ENCODE results near the gene MAPRE2.
"Not testable (repeated sequence)": the region's sequence is repeated elsewhere in the genome, so short reads cannot be mapped to it uniquely, and the experiment has no call there.

The MAPRE2 gene

GRCh38 chr18:35095983-35096676, 54.9 kb downstream of the MAPRE2 start:
- DNase-seq = no peak

DNA sequence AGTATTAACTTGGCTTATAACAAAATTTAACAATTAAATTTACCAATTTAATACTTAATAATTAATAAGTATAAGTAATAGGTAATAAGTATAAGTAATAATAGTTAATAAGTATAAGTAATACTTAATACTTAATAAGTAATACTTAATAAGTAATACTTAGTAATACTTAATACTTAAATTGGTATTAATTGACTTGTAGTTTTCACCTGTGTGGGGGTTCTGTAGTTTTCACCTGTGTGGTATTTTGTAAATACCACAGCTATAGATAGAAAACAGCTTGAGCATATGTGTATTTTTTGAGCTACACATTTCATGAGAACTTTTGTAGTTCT, 55.4 kb downstream of the MAPRE2 start:
- no peak for DNase-seq

- no peak for DNase-seq
Observed at GRCh38 chr18:35097195-35097594, 56.0 kb downstream of the MAPRE2 start.

- DNase-seq = no peak
Observed at GRCh38 chr18:35097763-35098162, 56.5 kb downstream of the MAPRE2 start.

DNA sequence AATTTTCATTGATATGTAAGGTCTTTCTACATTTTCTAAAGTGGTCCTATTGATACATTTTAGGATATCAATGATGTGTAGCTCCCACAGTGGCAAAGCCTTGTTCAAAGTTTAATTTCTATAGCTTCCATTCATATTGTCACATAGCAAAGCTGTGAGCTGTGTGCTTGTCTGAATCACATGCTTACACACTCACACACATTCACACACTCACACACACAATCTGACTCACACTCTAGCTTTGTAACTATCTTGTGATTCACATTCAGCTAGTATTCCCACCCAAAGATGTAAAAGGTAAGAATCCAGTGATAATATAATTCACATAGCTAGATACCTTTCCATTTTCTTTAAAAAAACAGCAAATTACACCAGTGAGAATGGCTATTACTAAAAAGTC, 58.7 kb downstream of the MAPRE2 start:
- DNase-seq = no peak

GRCh38 chr18:35104391-35105051, 63.3 kb downstream of the MAPRE2 start:
- DNase-seq = no peak

DNA sequence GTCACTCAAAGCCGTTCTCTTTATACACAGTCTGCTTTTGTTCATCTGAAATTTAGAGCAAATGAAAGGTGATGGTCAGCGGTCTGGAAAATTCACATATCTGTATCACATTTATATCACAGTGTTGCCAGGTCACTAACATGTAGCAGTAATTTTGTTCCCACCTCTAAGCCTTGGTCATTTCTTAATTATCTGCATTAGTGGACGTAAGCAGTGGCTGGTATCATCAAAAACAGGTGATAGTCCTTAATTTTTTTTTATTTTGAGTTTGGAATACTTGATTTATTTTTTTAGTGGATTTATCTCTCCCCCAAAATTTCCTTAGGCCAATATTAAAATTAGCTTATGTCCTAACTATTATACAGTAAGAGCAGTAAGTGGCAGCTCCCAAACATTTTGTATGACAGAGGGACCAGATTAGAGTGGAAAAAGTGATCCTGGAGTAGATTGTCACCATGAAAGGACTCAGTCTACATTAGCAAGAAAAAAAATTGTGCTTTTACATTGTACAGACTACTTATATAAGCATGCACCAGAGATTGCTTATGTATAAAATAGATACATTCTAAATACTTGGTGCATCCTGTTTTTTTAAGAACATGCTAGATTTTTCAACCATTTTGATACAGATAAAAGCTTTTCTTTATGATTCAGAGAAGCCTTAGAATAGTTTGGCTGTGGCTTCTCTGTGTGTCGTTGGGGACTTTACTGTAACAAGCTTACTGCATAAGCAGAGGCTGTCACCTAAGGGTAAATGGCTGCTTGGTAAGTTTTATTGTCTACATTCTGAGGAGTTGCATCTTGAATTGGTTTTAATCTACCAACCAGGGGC, 65.0 kb downstream of the MAPRE2 start:
- no peak for DNase-seq

DNA sequence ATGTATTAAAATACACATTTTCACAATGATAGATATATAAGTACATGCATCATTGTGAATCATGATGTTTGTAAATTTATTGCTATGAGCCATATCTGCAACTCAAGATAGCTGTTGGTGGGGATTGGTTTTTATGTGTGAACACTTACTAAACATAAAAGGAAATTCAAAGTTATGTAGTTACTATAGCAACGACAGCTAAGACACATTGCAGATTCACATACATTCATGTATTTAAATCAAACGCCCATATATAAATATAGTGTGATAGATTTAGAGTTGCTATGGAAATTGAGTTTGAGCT, 65.6 kb downstream of the MAPRE2 start:
- DNase-seq = no peak

- DNase-seq = no peak
Observed at GRCh38 chr18:35107216-35107615, 66.0 kb downstream of the MAPRE2 start.

GRCh38 chr18:35108088-35108487, 66.9 kb downstream of the MAPRE2 start:
- not testable (repeated sequence) for DNase-seq

DNA sequence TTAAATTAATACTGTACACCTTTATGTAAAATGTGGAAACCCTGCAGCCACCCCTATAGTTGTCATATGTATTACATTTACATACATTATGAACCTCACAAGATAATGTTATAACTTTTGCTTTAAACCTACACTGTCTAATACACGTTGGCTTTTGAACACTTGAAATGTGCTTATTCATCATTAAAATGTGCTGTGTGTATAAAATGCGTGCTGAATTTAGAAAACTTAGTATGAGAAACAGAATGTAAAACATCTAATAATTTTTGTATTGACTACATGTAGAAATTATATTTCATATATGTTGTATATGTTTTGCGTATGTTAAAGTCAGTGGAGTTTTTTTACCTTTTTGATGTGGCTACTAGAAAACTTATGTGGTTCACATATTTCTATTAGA, 68.8 kb downstream of the MAPRE2 start:
- DNase-seq = no peak

DNA sequence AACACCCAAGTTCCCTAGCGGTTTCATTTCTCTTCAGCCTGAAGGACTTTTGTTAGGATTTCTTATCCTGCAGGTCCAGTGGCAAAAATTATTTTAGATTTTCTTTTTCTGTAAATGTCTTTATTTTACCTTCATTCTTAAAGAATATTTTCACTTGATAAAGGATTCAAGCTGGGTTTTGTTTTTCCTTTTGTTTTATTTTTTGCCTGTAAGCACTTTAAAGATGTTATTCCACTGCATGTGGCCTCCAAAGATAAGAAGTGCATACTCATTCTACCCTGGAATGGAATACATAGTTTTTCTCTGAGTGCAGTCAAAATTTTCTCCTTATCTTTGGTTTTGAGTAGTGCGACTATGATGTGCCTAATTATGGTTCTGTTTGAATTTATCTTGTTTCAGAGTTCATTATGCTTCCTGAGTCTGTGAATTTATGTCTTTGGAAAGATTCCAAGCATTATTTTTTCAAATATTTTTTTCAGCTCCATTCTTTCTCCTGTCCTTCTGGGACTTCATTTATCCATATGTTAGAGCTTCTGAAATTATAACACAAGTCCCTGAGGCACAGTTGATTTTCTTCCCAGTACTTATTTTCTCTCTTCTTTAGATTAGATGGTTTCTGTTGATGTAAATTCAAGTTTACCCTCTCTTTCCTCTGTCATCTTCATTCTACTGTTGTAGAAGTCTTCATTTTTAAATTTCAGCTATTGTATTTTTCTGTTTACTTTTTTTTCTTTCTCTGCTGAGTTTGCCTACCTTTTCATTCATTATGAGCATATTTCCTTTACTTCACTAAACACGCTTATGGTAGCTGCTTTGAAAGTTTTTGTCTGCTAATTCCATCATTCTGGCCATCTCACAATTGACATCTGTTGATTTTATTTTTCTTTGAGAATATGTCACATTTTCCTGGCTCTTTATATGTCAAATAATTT, 69.6 kb downstream of the MAPRE2 start:
- DNase-seq = no peak

DNA sequence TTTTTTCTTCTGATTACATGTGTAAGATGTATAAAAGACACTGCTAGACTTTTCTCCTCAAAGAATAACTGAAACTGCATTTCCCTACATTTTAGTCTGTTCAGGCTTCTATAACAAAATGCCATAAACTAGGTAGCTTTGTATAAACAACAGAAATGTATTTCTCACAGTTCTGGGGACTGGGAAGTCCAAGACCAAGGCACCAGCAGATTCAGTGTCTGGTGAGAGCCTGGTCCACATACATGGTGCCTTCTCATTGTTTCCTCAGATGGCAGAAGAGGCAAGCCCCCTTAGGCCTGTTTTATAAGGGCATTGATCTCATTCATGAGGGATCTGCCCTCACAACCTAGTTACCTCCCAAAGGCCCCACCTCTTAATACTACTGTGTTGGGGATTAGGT, 71.5 kb downstream of the MAPRE2 start:
- DNase-seq = no peak

DNA sequence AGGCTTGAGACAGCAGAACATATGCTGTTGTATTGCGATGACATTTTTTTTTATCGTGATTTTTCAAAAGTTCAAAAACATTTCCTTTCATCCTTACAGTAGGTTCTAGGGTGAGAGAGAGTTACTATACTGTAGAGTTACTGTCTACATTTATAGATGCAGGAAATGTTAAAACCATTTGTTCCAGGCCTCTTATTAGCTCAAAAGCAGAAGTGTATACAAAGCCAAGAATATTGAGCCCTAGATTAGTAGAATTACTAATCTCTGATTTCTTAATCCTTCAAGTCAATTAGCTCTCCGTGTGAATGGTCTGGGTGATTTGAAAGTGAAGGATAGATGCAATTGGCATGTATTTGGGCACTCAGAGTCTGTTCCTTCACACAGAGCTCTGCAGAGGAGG, 73.1 kb downstream of the MAPRE2 start:
- DNase-seq = no peak

DNA sequence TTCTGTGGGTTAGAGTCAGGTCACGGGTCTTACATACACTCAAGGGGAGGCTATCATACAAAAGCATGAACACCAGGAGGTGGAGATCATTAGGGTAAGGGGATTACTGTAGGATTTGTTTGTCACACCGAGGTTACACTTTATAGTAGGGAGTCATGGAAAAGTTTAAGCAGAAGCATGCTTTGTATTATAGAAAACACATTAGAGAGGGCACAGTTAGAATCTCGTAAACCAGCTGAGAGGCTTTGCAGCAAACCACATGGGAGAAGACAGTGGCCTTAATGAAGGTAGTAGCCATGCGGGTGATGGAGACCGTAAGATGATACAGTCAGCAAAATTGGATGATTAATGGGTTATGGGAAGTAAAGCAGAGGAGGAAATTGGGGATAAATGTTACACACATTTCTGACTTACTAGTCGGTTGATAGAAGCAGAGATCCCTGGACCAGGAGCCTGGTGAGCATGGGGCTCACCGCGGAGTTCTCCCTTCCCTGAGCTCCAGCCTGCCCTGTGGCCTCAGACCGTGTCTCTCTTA, 75.6 kb downstream of the MAPRE2 start:
- no peak for DNase-seq

- DNase-seq = no peak
Observed at GRCh38 chr18:35117372-35117771, 76.2 kb downstream of the MAPRE2 start.

DNA sequence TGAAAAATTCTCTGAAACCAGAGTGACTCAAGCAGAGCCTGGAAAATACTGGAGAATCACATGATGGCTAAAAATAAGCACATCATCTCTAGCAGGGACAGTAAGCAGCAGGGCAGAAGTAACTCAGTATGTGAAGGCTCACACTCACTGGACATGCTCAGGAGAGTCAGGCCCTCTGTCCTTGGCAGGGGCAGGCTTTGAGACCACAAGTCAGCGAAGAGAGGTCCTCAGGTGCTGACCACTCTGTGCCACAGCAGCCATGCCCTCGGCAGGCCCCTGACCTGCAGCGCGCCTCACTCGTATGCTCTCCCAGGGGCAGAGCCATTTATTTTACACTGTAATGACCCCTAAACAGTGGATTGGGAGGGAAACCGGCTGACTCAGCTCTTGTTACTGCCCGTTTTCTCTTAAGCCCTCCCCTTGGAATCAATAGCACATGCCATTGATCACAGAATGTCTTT, 76.8 kb downstream of the MAPRE2 start:
- DNase-seq = no peak

GRCh38 chr18:35118641-35119040, 77.4 kb downstream of the MAPRE2 start:
- DNase-seq = no peak

DNA sequence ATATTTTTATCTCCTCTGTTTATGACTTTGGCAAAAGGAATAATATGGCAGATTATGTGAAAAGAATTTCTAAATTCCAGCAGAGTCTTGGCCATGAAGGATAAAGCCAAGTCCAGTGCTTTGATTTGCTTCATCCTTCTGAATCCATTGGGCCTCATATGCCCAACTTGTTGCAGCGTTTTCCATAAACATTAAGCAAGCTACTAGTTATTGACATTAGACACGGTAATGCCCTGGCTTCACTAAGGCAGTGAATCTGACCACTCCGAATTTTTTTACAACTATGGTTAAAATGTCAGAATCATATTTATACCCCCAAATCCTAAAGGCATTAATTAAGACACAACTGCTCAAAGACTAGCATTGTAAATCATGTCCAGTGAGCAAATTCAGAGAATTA, 79.8 kb downstream of the MAPRE2 start:
- no peak for DNase-seq

DNA sequence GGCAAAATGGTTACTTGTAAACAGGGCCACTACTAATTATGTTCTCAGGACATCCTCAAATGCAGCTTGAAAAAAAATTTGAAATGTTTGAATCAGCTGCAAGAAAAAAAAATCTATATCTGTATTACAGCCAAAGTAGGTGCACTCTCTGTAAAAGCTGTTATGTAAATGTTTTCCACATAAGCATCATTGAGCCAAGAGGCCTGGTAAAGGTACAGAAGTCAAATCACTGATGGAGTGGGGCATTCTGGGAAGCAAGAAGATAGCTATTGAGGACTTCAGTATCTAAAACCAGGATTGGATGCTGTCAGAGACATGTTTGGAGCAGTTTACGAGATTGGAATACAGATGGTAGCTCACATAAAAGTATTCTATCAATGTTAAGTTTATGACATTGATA, 80.3 kb downstream of the MAPRE2 start:
- no peak for DNase-seq

GRCh38 chr18:35122586-35123224, 81.5 kb downstream of the MAPRE2 start:
- DNase-seq = peak in 1 of 2 donors; percentile 8

DNA sequence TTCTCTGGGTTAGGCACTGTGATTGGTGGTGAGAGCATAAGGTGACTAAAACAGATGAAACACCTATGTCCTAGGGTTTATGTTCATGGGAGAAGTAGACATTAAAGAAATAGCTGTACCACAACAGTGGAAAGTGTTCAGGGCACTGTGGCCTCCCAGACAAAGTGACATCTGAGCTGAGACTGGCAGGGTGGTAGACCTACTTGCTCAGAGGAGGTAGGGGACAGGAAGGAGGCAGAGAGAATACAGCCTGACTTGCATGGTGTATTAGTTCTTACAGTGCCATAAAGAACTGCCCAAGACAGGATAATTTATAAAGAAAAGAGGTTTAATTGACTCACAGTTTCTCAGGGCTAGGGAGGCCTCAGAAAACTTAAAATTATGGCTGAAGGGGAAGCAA, 82.6 kb downstream of the MAPRE2 start:
- no peak for DNase-seq
